ENCODE data around the gene KRT81.

KRT81 gene

DNA sequence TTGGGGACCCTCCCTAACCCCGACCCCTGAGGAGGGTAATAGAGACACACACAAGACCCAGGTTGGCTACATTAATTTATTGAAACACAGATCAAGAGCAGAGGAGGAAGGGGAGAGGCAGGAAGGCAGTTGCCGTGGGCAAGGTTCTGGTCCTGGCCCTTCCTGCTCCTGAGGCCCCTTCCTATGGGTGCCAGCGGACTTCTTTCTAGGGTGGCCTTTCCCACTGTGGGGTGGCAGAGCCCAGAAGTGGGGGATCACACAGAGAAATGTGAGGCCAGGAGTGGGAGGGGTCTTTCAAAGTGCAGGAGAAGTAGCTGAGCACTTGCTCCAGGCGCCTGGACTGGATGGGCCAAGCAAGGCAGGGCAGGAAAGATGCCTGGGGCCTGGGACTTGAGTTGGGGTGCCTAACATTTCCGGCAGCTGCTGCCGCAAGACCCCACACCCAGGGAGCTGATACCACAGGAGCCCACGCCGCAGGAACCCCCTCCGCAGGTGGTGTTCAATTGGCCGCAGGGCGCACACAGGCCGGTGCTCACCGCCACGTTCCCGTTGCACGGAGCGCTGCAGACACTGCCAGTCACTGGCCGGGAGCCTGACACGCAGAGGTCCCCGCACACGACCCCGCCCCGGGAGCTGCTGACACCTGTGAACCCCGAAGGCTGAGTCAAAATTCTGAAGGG lies 5.3 kb downstream of the KRT81 start:
- TF ChIP-seq GATA2 (IDR thresholded peaks at IDR 0.05; ENCODE audit: low read depth, low read length): no peak

DNA sequence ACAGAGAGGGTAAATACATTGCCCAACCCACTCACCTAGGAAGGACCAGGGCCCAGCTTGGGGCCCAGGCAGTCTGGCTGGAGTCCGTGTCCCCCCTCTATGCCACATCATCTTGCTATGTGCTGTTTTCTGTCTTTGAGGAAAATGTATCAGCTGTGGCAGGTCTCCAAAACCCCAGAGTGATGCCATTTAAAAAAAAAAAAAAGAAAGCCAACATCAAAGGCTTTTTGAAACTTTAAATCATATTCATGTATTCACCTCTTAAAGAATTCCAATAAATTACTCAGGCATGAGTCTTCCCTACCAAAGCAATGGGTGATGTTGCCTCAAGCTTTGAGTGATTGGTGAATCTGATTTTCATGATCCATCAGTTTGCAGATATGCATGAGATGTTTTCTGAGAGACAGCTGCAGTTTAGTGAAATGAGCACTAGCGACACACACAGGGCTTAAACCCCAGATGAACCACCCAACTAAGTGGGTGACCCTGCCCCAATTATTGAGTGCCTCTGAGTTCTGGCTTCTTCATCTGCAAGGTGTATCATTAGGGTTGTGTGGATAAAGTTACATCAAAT lies 6.1 kb downstream of the KRT81 start:
- TF ChIP-seq GATA2 (IDR thresholded peaks at IDR 0.05; ENCODE audit: low read depth, low read length): no peak
- no peak for TF ChIP-seq GATA3 (IDR thresholded peaks at IDR 0.05; ENCODE audit: low read depth, low read length)

DNA sequence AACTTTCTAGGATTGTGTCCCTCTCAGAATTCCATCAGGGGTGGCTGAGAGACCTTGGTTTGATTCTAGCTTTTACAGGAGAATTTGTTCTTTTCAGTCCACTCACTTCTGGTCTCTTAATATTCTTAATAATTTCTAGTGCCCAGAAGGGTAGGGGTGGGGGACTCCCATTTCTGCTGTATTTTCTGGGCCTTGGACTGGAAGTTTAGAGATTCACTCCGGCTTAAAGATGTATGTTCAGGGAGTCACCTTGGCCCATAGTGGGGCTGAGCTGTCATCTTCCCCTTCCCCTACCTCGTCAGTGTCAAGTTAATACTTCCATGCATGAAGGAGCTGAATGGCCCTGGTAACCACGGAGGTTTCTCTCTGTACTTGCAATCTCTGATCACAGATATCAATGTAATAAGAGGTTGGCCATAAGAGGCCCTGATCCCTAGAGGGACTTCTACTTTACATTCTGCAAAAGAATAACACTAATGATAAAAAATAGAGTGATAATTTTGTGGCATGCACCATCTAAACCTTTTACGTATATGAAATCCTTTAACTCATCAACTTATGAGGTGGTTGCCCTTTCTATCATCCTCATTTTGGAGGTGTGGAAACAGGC lies 6.7 kb downstream of the KRT81 start:
- TF ChIP-seq GATA3 (IDR thresholded peaks at IDR 0.05; ENCODE audit: low read depth, low read length) (no peak), GATA2 (IDR thresholded peaks at IDR 0.05; ENCODE audit: low read depth, low read length) (no peak)

DNA sequence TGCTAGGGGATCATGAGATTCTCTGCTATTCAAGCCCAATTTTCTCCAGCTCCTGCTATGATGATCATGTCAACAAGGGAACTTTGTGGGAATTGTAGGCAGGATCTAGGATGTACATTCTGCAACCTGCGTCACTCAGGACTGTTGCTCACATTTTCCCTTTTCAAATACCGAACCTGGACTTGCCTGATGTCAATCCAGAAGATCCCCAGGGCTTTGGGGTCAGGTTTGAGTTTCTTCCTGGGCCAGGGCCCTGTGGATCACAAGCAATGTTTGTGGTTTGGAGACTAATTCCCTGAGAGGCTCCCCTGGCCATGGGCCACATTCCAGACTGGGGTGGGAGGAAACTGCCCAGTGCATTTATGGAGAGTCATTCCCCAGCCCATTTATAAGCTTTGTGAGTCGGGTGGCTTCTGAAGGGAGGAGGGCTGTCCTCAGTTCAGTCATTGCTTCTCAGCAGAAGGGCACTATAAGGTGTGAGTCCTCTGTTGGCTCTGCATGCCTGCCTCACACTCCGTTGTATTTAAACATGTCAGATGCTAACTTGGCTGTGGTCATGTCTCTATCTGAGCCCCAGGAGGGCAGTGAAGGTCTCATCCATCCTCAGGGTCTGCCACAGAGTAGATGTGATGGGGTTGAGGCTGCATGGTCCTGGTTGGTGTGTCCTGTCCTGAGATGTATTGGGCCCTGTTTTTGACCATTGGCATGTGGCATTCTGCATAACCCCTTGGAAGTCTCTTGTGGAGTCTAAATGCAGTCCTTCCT lies 10.4 kb downstream of the KRT81 start:
- TF ChIP-seq GATA3 (IDR thresholded peaks at IDR 0.05; ENCODE audit: low read depth, low read length) (no peak), GATA2 (IDR thresholded peaks at IDR 0.05; ENCODE audit: low read depth, low read length) (no peak)

DNA sequence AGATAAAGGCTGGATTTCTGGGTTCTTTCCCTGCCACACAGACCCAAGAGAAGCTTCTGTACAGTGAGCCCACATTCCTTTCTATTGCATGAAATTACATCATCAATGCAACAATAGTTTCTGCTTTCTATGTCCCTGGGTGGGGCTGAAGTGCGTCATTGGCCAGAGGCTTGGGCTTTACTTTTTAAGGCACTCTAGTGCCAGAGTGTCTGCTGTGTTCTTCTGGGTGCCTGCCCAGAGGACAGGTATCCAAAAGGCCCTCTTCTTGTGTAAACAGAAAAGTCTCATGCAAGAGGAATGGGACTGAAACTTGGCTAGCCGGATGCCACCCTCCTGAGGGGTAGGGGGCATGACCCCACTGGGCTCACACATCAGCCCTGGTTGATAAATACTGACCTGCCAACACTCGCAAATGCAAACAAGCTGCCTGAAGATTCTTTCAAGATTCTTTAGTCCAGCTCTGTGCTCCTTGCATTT lies 11.0 kb downstream of the KRT81 start:
- TF ChIP-seq GATA3 (IDR thresholded peaks at IDR 0.05; ENCODE audit: low read depth, low read length): no peak
- TF ChIP-seq GATA2 (IDR thresholded peaks at IDR 0.05; ENCODE audit: low read depth, low read length): no peak

DNA sequence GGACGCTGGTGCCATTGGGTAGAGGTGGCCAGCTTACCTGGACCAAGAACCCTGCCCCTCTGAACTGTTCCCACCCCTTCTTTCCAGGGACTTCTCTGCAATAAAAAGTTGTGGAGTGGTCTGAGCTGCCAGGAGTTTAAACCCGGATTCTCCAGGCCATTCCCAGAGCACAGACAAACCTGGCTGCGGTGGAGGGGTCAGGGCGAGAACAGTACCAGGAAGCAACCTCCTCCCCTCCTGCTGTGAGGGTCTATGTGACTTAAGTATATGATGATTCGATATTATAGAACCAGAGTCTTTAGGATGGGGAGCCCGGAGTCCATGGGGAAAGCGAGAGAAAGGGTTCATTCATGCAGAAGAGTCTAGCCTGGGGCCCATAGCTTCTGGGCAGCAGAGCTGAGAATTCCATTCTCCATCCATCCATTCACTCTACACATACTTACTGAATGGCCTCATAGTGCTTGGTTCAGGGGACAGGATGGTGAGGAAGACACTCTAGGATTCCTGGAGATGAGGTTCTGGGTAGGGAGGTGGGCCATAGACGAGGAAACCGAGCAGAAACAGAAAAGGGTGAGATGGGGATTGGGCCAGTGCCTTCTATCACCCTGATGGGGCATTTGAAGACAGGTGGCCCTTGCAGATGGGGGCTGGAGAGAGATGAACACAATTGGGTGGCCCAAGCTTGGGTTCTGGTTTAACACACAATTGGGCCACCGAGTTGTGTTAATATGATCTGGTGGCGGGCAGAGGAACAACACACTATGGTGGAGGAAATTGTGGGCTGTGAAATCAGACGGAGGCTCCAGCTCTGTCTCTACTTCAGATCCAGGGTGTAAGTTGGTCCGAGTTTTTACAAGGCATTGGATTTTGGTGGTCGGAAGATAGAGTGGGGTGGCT lies 11.7 kb downstream of the KRT81 start:
- TF ChIP-seq GATA2 (IDR thresholded peaks at IDR 0.05; ENCODE audit: low read depth, low read length): no peak
- TF ChIP-seq GATA3 (IDR thresholded peaks at IDR 0.05; ENCODE audit: low read depth, low read length): no peak

DNA sequence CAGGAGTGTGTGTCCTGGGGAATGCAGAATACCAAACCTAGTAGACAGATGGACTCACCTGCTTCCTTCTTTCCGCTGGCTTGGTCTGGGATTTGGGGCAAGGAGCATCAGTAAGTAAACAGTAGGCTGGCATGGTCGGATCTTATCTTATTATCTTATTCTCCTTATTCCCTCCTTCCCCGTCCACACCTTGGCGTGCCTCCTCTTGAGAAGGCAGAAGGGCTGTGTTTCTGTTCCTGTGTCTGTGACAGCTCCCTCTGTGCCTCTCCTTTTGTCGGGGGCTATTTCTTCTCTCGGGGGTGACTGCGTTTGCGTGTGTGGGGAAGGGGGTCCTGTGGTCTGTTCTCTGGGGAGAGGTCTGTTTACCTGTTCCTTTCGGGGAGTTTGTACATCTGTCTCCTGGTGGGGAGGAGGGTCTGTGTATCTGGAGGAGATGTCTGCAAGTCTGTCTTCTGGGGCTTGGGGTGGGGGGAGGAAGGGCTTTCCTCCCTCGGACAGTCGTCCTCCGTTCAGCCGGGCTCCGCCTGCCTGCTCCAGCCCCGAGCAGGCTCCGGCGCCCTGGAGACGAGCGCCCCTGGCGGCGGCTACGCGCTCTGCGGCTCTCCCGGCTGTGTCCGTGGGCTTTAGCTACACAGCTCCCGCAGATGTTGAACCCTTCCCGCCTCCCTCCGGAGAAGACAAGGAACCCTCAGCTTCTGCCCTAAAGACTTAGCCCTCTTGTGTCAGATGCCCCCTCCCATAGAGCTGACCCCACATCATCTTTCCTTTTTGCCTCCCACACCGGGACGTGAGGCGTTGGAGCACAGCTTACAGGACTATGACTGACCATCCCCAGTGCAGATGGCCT lies 12.5 kb downstream of the KRT81 start:
- TF ChIP-seq GATA2 (IDR thresholded peaks at IDR 0.05; ENCODE audit: low read depth, low read length) (no peak), GATA3 (IDR thresholded peaks at IDR 0.05; ENCODE audit: low read depth, low read length) (no peak)

DNA sequence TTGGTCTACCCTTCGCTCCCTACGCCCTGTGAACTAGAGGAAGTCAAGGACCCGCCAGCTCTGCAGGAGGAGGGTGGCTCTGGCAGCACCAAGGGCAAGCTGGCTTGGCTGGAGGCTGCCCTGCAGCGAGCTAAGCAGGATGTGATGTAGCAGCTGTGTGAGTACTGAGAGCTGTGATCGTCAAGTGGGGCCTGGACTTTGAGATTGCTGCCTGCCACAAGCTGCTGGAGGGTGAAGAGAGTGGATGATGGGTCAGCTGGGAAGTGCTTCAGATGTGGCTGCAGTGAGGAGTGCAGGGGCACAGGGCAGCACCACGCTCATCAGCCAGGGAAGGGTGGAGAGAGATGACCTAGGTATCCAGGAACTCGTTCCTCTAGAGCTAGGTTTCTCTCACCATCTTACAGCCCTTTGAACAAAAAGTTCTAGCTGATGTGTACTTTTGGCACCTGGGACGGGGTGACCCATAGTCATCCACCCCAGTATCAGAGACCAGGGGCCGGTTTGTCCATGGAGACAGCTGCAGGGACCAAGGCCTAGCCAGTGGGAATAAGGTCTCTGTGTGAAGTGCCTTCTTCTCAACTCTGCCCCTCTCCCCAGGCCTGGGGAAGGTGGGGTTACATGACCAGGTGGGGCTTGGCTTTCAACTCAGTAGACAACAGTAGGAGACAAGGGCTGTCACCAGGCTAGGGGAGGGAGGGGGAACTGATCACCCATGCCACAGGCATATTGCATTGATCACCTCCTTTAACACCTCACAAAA lies 13.7 kb downstream of the KRT81 start:
- no peak for TF ChIP-seq GATA3 (IDR thresholded peaks at IDR 0.05; ENCODE audit: low read depth, low read length)

DNA sequence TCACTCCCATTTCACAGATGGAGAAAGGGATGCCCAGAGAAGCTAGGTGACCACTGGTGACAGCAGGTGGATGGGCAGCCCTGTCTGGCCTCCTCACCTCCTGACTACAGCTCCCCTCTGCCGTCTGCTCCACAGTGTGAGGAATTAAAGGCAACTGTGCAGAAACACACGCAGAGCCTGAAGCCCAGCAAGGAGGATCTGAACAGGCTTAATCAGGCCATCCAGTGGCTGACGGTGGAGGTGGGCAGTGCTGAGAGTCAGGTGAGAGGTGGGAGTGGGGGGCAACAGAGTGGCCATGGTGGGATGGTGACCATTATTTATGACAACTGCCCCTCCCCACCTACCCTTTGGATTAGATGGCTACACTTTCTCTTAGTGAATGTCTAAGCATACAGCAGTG lies 15.6 kb downstream of the KRT81 start:
- TF ChIP-seq GATA3 (IDR thresholded peaks at IDR 0.05; ENCODE audit: low read depth, low read length) (no peak), GATA2 (IDR thresholded peaks at IDR 0.05; ENCODE audit: low read depth, low read length) (no peak)

DNA sequence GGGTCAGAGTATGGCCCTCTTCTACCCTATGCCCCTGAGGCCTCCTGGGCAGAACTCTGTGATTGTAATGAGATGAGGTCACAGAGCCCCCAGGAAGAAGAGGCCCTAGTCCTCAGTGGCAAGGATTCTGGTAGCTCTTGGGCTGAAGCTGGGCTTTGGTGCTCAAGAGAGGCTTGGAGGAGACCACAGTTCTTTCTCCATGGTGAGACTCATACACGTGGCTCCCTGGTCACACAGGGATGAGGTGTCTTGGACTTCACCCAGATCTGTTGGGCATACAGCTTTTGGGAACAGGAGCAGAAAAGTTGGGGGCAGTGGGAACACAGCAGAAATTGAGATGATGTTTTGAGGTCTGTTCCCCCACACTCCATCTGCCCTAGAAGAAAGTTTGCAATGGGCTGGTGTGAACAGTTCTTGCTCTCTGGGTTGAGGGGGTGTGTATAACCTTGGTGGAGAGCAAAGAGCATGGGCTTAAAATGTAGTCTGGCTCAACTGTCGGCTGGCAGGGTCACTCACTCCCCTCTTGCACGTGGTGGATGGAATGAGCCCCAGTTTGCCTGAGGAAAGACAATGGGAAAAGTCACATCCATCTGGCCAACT lies 16.7 kb downstream of the KRT81 start, which contains the start of gene KRT86:
Gene KRT86 (plus strand): TSS at position 125 of the 600 bp plus-strand sequence. CDS start 27,272 bp downstream, outside the sequence.
- TF ChIP-seq GATA3 (IDR thresholded peaks at IDR 0.05; ENCODE audit: low read depth, low read length) (no peak), GATA2 (IDR thresholded peaks at IDR 0.05; ENCODE audit: low read depth, low read length) (no peak)

DNA sequence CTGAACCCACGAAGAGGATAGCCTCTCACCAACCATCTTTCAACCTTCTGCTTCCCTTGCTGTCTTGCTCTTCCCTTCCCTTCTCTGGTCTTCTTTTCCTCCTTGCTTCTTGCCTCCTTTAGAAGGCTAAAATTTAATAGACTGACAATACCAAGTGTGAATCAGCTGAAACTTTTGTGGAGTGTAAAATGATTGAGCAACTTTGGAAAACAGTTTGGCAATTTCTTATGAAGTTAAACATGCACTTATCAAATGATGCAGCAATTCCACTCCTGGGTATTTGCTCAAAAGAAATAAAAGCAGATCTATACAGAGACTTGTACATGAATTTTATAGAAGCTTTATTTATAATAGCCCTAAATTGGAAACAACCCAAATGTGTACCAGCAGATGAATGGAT lies 20.2 kb downstream of the KRT81 start:
- no peak for TF ChIP-seq GATA3 (IDR thresholded peaks at IDR 0.05; ENCODE audit: low read depth, low read length)
- TF ChIP-seq GATA2 (IDR thresholded peaks at IDR 0.05; ENCODE audit: low read depth, low read length): no peak
